Activated T-cell treated with anti-CD3 and anti-CD28 coated beads, Interleukin-2, amount 50 U/mL, for 72 hours (primary cell): Measurements from ENCODE around the gene CDHR3. TPM values are rescaled to one million over a fixed set of nuclear protein-coding genes. Genes with fewer than 3 reads are reported as not detected.
"Not testable (repeated sequence)": the region's sequence is repeated elsewhere in the genome, so short reads cannot be mapped to it uniquely, and the experiment has no call there.

Experiments
- ATAC-seq, 2 donors: fragments of 150-1000 bp; cut with Tn5 transposase; replicated peaks in 1 of 2; 2 replicates each; pipeline ENCODE4 v1.10.0; 2021; ENCODE audit warnings: moderate library complexity in 2 of 2, mild to moderate bottlenecking in 1 of 2
- DNase-seq, 2 donors: peaks; one replicate each; pipeline ENCODE4 v3.0.0; 2021 to 2022; ENCODE audit warnings: mixed read lengths in 1 of 2
- H3K27ac Mint-ChIP-seq: one replicate; pipeline ENCODE4 v1.8.0; 2022; ENCODE audit warnings: mild to moderate bottlenecking, moderate library complexity, mixed read lengths
- H3K27me3 Mint-ChIP-seq: one replicate; pipeline ENCODE4 v1.8.0; 2022; ENCODE audit warnings: low read depth, mixed read lengths
- H3K36me3 Mint-ChIP-seq, 2 donors: one replicate each; pipeline ENCODE4 v1.8.0; 2022; ENCODE audit warnings: mixed read lengths in 2 of 2, mild to moderate bottlenecking in 1 of 2; ENCODE audit not compliant: insufficient read depth in 2 of 2
- H3K4me1 Mint-ChIP-seq: one replicate; pipeline ENCODE4 v1.8.0; 2022; ENCODE audit warnings: low read depth, mixed read lengths
- H3K4me3 Mint-ChIP-seq, 2 donors: one replicate each; pipeline ENCODE4 v1.8.0; 2022; ENCODE audit warnings: mild to moderate bottlenecking in 2 of 2, mixed read lengths in 2 of 2, moderate library complexity in 2 of 2
- H3K9me3 Mint-ChIP-seq, 2 donors: one replicate each; pipeline ENCODE4 v1.8.0; 2022; ENCODE audit warnings: mixed read lengths in 2 of 2
- total RNA-seq, 2 donors: library from RNA; stranded (reverse); gene quantifications; one replicate each; pipeline ENCODE4 v1.2.3, GENCODE V29; 2022

CDHR3 gene
- total RNA-seq, 2 donors from 2014 or later, result 0.51 to 0.79 TPM

DNA sequence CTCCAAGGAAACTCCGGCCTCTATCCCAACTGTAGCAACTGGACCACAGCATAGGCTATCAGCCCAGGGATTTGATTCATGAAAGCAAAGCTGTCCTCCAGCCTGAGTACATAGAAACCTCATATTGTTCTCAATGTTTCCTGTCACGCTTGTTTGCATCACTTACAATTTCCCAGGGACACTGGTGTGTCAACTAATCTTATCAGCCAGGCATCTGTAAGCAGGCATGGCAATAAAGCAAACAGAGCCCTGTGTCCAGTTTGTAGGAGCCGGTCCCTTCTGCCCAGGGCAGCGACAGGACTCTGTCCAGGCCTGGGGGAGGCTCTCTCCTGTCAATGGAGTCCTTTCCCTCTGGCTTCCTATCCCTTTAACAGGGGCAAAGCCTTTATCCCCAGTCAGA is 23.0 kb upstream of the CDHR3 start:
- peaks cover 5% of the 10 kb centered on the region for H3K27me3 Mint-ChIP-seq
- DNase-seq (no peak), ATAC-seq (no peak)
- no peak overlapping the region for H3K27ac Mint-ChIP-seq
- no peak overlapping the region for H3K4me3 Mint-ChIP-seq
- H3K36me3 Mint-ChIP-seq, result no peaks in the 10 kb centered on the region
- no peaks in the 10 kb centered on the region for H3K9me3 Mint-ChIP-seq
- peaks cover 3% of the 10 kb centered on the region for H3K4me1 Mint-ChIP-seq

DNA sequence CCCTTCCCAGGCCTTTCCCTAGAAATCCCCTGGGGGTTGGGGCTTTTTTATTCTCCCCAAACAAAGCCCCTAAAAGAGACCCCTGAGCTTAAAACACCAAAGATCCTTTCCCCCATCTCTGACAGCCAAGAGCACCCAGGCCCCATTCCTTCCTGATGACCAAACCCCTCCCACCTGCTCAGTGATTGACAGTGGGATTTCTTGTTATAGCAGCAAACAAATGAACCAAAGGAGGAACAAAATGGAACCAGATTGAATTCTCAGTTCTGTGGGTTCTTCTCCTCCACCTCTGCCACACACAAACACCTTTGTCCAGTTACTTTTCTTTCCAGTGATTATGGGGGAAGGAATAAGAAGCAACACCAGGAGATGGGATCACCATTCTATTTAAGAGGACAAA is 21.5 kb upstream of the CDHR3 start:
- Mint-ChIP-seq H3K4me3 (no peak overlapping the region), H3K27me3 (peaks cover 5% of the 10 kb centered on the region), H3K27ac (no peak overlapping the region), H3K4me1 (no peaks in the 10 kb centered on the region), H3K36me3 (no peaks in the 10 kb centered on the region), H3K9me3 (no peaks in the 10 kb centered on the region)
- DNase-seq (no peak), ATAC-seq (no peak)

DNA sequence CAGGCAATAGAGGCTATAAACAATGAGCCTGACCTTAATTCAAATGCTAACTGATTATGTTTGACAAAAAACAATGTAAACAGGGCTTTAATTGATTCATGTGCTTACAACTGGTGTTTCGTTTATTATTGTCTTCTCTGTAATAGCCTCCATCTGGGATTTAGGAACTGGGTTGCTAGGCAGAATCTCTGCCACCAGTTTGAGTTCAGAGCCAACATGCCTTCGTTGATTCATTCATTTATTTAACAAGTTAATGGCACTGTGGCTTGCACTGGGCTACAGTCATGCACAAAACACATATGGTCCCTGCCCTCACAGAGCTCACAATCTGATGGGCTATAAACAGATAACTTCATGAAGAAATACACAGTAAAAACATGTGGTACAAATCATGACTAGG is 19.6 kb upstream of the CDHR3 start:
- Mint-ChIP-seq H3K9me3 (no peaks in the 10 kb centered on the region), H3K27me3 (peaks cover 5% of the 10 kb centered on the region), H3K36me3 (no peaks in the 10 kb centered on the region), H3K27ac (no peak overlapping the region), H3K4me1 (no peaks in the 10 kb centered on the region), H3K4me3 (no peak overlapping the region)
- ATAC-seq (no peak), DNase-seq (no peak)

DNA sequence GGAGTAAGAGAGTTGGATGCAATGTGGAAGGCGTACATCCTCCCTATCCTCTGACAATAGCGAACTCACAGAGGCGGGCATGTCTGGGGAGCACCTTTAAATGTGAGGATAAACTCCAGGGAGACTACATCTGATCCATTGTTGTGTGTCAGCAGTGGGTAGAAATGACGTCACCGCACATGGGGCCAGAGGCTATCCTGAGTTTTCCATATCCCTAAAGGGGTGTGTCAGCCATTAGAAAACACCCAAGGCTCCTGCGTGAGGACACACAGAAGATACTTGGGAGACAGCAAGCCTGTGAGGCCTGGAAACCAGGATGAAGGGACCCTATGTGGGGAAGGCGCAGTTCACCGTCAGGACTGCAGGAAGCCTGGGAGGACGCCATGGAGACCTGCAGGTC is 17.2 kb upstream of the CDHR3 start:
- Mint-ChIP-seq H3K4me1 (no peaks in the 10 kb centered on the region), H3K4me3 (no peak overlapping the region), H3K9me3 (no peaks in the 10 kb centered on the region), H3K36me3 (peaks cover 1 to 3% of the 10 kb centered on the region in 2 donors), H3K27me3 (peaks cover under 1% of the 10 kb centered on the region), H3K27ac (no peak overlapping the region)
- no peak for DNase-seq
- ATAC-seq, result no peak

DNA sequence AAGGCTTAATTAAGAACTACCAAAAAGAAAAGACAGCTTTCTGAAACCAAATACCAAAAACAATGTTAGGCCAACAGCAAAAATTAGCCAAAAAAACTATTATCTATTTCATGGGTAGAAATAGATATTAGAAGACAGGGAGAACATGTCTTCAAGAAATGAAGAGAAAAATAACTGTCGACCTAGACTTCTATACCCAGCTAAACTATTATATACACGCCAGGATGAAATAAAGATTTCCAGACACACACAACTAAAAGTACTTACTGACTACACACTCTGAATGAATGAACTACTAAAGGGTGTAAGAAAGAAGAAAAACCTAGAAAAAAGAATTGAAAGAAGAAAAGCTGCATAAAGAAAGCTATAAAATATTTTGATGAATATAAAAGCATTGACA is 11.5 kb upstream of the CDHR3 start:
- DNase-seq (no peak), ATAC-seq (no peak)
- Mint-ChIP-seq H3K36me3 (peaks cover 3 to 12% of the 10 kb centered on the region in 2 donors), H3K9me3 (peaks cover 5 to 7% of the 10 kb centered on the region in 2 donors), H3K4me3 (no peak overlapping the region), H3K27ac (no peak overlapping the region), H3K4me1 (no peaks in the 10 kb centered on the region), H3K27me3 (no peaks in the 10 kb centered on the region)

DNA sequence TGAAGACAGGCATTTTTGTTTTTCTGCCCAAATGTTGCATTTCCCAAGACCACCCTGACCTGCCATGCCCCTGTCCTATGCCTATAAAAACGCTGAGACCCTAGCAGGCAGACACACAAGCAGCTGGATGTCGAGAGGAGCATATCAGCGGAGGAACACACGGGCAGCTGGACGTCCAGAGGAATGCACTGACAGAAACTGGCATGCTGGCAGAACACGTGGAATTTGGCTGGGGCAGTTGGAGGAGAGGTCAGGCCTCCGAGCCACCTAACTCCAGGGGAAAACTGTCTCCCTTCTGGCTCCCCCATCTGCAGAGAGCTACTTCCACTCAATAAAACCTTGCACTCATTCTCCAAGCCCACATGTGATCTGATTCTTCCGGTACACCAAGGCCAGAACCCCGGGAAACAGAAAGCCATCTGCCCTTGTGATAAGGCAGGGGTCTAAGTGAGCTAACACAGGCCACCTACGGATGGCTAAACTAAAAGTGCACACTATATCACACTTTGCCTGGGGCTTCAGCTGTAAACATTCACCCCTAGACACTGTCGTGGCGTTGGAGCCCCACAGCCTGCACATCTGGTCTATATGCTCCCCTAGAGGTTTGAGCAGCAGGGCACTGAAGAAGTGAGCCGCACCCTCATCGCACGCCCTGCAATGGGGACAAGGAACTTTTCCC is 10.0 kb upstream of the CDHR3 start:
- no peaks in the 10 kb centered on the region for H3K27me3 Mint-ChIP-seq
- ATAC-seq, result no peak

DNA sequence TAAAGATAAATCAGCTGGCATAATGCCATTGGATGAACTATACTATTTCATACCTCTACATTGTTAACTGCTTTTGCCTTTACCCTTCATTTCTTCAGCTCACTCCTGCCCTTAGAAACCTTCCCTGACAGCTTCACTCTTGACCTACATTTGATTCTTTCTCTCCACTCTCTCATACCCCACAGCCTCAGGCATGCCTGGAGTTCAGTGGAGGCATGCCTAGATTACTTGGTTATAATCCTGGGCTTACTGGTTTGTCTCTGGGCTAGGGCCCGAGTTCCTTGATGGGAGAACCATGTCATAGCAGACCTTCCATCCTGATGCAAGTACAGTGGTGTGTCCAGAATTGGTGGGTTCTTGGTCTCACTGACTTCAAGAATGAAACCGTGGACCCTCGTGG is 8.4 kb upstream of the CDHR3 start:
- Mint-ChIP-seq H3K4me3 (no peak overlapping the region), H3K4me1 (no peaks in the 10 kb centered on the region), H3K27ac (no peak overlapping the region), H3K36me3 (peaks cover 2 to 12% of the 10 kb centered on the region in 2 donors), H3K27me3 (no peaks in the 10 kb centered on the region), H3K9me3 (peaks cover 5 to 7% of the 10 kb centered on the region in 2 donors)
- ATAC-seq, result no peak
- no peak for DNase-seq

More for the DNA sequence above, 10.0 kb upstream of the CDHR3 start:
- Mint-ChIP-seq H3K27ac (no peak overlapping the region), H3K4me1 (no peaks in the 10 kb centered on the region), H3K4me3 (no peak overlapping the region), H3K9me3 (peaks cover 5 to 7% of the 10 kb centered on the region in 2 donors), H3K36me3 (peaks cover 3 to 12% of the 10 kb centered on the region in 2 donors)
- DNase-seq, result no peak

DNA sequence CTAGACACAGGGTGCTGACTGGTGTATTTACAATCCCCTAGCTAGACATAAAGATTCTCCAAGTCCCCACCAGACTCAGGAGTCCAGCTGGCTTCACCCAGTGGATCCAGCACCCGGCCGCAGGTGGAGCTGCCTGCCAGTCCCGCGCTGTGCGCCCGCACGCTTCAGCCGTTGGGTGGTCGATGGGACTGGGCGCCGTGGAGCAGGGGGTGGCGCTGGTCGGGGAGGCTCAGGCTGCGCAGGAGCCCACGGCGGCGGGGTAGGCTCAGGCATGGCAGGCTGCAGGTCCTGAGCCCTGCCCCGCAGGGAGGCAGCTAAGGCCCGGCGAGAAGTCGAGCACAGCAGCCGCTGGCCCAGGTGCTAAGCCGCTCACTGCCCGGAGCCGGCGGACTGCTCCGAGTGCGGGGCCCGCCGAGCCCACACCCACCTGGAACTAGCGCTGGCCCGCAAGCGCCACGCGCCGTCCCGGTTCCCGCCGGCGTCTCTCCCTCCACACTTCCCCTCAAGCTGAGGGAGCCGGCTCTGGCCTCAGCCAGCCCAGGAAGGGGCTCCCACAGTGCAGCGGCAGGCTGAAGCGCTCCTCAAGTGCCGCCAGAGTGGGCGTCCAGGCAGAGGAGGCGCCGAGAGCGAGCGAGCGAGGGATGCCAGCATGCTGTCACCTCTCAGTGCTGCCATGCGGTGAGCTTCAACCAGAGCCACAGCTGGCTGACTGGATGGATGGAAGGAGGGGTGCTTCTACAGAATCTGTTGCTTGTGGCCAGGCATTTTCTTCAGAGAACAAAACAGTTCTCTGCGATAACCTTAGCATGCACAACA is 7.2 kb upstream of the CDHR3 start:
- H3K36me3 Mint-ChIP-seq, DNase-seq, H3K4me3 Mint-ChIP-seq, H3K27me3 Mint-ChIP-seq, H3K4me1 Mint-ChIP-seq, H3K27ac Mint-ChIP-seq, H3K9me3 Mint-ChIP-seq, ATAC-seq: not testable (repeated sequence)

DNA sequence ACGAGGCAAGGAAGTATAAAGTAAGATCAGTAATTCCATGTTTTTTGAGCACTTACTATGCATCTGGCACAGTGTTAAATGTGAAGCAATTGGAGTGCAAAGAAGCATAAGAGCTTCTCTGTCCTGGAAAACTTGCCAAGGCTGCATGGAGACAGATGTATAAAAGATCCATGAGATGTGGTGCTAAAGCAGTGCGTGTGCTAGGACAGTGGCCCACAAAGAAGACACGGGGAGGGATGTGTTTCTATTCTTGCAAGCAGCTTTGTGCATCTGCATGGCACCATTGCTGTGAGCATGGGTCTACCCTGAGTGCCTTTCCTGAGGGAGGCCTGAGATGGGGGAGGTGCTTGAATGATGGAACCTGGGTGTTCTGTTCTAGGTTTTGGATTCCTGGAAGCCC is 5.1 kb upstream of the CDHR3 start:
- no peak overlapping the region for H3K4me3 Mint-ChIP-seq
- ATAC-seq (no peak), DNase-seq (no peak)
- no peaks in the 10 kb centered on the region for H3K27me3 Mint-ChIP-seq
- H3K36me3 Mint-ChIP-seq, result no peaks in the 10 kb centered on the region
- no peaks in the 10 kb centered on the region for H3K4me1 Mint-ChIP-seq
- no peak overlapping the region for H3K27ac Mint-ChIP-seq
- H3K9me3 Mint-ChIP-seq, result no peaks in the 10 kb centered on the region

DNA sequence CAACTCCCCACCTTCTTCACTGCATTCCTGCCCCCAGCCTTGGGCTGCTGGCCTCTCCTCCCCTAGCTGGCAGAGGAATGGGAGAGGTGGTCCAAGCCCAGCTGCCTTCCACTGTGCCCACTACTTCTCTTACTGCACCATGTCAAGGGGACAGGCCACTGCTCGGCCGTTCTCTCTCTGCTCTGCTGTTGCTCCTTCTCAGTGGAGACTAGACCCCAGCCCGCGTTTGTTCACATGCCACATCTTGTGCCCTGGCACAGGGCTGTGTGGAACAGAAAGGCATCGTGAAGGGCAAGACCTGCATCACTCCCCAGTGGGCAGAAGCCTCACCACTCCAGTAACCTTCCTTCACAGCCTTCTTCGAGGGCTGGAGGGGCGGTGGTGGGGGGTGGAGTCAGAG is 711 bp upstream of the CDHR3 start:
- Mint-ChIP-seq H3K4me3 (no peak overlapping the region), H3K9me3 (no peaks in the 10 kb centered on the region), H3K27me3 (no peaks in the 10 kb centered on the region), H3K27ac (no peak overlapping the region), H3K4me1 (no peaks in the 10 kb centered on the region), H3K36me3 (no peaks in the 10 kb centered on the region)
- ATAC-seq, result no peak
- DNase-seq, result no peak

DNA sequence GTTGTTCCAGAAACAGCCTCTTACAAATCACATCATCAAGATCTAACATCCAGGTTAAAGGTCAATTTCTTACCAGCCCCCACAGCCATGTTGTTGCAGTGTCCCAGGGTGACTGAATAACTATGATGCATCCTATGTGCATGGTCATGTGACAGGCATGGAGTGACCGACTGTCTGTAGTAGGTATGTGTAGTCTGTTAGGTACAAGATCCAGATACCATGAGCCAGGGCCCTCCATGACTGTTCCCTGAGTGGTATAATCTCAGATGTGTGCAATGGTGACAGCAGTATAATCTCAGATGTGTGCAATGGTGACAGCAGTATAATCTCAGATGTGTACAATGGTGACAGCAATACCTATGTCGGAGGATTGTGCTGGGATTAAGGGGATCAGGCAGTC is 8.8 kb downstream of the CDHR3 start:
- ATAC-seq (no peak), DNase-seq (no peak)
- H3K27me3 Mint-ChIP-seq, result peaks cover 7% of the 10 kb centered on the region
- no peaks in the 10 kb centered on the region for H3K4me1 Mint-ChIP-seq
- H3K4me3 Mint-ChIP-seq, result no peak overlapping the region
- no peaks in the 10 kb centered on the region for H3K36me3 Mint-ChIP-seq
- H3K9me3 Mint-ChIP-seq, result no peaks in the 10 kb centered on the region
- H3K27ac Mint-ChIP-seq, result no peak overlapping the region

DNA sequence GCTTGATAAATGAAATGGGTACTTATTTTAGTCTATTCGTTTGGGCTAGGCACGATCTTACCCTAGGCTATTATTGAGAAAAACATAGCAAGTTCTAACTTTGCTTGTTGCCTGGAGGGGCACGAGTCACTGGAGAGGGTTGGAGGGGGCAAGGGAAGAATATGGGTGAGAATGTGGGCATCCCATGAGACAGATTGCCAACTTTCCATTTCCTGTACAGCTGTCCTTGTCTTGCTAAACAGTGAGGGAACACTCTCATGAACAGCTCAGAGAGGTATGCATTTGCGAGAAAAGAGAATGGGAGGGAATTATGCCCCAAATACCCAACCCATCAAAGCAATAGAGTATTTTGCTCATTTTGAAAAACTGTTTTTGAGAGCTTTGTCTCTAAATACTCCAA is 9.2 kb downstream of the CDHR3 start:
- DNase-seq (no peak), ATAC-seq (no peak)
- Mint-ChIP-seq H3K27me3 (peaks cover 7% of the 10 kb centered on the region), H3K4me3 (no peak overlapping the region), H3K4me1 (no peaks in the 10 kb centered on the region), H3K27ac (no peak overlapping the region), H3K36me3 (no peaks in the 10 kb centered on the region), H3K9me3 (no peaks in the 10 kb centered on the region)

DNA sequence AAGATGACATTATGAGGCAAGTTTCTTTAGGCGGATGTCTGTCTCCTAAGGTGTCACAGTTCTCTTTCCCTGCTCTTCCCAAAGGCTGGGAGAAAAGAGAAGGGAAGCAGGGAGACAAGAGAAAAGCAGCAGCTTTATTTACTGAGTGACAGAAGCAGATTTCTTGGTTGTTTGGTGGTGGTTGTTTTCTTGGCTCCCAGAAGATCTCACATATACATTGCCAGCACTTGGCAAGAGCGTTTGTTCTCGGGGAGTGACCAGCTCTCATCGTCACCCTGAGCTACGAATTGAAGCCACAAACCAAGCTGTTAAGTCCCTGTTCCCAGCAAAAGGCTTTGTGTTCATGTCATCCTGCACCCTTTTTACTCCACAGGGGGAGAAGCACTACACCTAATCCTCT is 11.4 kb downstream of the CDHR3 start:
- Mint-ChIP-seq H3K27me3 (peaks cover 7% of the 10 kb centered on the region), H3K9me3 (peaks cover 0 to 2% of the 10 kb centered on the region in 2 donors), H3K4me3 (no peak overlapping the region), H3K36me3 (no peaks in the 10 kb centered on the region), H3K4me1 (no peaks in the 10 kb centered on the region), H3K27ac (no peak overlapping the region)
- ATAC-seq (no peak), DNase-seq (no peak)
